Adrenal gland (tissue), 5 donors: ENCODE measurements around the gene MSMB.

ENCODE experiments used
- POLR2A ChIP-seq, 2 donors: fragments of 450-650 bp; IDR thresholded peaks; one replicate each; pipeline ENCODE4 v1.6.1; 2017; ENCODE audit warnings: antibody characterized with exemption in 2 of 2, mild to moderate bottlenecking in 2 of 2, moderate library complexity in 1 of 2
- TF ChIP-seq, protein P1 (sequence below), 6 experiments: fragments of 450-650 bp in 4 of 6; fragments of 200-600 bp in 2 of 6; sonication (generic) in 1 of 6; IDR thresholded peaks; 1 replicate in 5 of 6; 2 replicates in 1 of 6; pipeline versions ENCODE4 v1.5.1 to v1.8.0; 2016 to 2021; ENCODE audit warnings: antibody characterized with exemption in 6 of 6, mild to moderate bottlenecking in 2 of 6, moderate library complexity in 1 of 6
- donor health status: DM: no; HTN: no; CAD: no.

DNA sequence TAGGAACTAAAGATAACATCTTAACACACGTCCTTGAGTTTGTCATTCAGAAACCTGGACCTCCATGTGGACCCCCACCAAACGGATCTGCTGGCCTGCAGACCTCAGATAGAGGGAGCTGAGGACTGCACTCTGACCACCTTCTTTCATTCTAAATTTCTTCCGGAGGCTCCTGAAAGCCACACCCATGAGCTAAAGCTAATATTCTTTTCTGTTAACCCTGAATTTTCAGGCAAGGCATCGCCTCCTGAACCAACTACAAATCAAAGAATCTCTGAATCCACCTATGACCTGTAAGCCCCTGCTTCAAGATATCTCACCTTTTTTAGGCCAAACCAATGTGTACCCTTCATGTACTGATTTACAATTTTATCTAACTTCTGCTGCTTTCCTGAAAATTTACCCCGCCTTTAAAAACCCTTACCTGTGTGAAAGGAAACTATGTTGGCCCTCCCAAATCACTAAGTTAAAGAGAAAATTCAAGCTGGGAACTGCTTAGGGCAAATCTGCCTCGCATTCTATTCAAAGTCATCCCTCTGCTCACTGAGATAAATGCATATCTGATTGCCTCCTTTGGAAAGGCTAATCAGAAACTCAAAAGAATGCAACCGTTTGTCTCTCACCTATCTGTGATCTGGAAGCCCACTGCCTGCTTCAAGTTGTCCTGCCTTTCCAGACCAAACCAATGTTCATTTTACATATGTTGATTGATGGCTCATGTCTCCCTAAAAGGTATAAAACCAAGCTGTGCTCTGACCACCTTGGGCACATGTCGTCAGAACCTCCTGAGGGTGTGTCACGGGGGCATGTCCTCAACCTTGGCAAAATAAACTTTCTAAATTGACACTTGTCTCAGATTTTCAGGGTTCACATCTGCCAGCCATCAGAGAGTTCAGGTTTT lies 7.7 kb upstream of the MSMB start:
- no peak for TF ChIP-seq POLR2A (IDR thresholded peaks at IDR 0.05)
- TF ChIP-seq, protein P1, sequence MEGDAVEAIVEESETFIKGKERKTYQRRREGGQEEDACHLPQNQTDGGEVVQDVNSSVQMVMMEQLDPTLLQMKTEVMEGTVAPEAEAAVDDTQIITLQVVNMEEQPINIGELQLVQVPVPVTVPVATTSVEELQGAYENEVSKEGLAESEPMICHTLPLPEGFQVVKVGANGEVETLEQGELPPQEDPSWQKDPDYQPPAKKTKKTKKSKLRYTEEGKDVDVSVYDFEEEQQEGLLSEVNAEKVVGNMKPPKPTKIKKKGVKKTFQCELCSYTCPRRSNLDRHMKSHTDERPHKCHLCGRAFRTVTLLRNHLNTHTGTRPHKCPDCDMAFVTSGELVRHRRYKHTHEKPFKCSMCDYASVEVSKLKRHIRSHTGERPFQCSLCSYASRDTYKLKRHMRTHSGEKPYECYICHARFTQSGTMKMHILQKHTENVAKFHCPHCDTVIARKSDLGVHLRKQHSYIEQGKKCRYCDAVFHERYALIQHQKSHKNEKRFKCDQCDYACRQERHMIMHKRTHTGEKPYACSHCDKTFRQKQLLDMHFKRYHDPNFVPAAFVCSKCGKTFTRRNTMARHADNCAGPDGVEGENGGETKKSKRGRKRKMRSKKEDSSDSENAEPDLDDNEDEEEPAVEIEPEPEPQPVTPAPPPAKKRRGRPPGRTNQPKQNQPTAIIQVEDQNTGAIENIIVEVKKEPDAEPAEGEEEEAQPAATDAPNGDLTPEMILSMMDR (IDR thresholded peaks at IDR 0.05): no peak
